Body of pancreas (tissue), 4 donors: ENCODE data around the gene LRIG1.

ENCODE experiments used
- POLR2A ChIP-seq, 3 donors: fragments of 450-650 bp; IDR thresholded peaks; one replicate each; pipeline ENCODE4 v1.6.1; 2016; ENCODE audit warnings: antibody characterized with exemption in 3 of 3, mild to moderate bottlenecking in 2 of 3
- TF ChIP-seq, protein P1 (sequence below), 7 experiments: fragments of 450-650 bp in 4 of 7; fragments of 200-600 bp in 3 of 7; sonication (generic) in 3 of 7; IDR thresholded peaks; one replicate each; pipeline ENCODE4 v1.5.1; 2016 to 2019; ENCODE audit warnings: antibody characterized with exemption in 7 of 7

- TF ChIP-seq, protein P1, sequence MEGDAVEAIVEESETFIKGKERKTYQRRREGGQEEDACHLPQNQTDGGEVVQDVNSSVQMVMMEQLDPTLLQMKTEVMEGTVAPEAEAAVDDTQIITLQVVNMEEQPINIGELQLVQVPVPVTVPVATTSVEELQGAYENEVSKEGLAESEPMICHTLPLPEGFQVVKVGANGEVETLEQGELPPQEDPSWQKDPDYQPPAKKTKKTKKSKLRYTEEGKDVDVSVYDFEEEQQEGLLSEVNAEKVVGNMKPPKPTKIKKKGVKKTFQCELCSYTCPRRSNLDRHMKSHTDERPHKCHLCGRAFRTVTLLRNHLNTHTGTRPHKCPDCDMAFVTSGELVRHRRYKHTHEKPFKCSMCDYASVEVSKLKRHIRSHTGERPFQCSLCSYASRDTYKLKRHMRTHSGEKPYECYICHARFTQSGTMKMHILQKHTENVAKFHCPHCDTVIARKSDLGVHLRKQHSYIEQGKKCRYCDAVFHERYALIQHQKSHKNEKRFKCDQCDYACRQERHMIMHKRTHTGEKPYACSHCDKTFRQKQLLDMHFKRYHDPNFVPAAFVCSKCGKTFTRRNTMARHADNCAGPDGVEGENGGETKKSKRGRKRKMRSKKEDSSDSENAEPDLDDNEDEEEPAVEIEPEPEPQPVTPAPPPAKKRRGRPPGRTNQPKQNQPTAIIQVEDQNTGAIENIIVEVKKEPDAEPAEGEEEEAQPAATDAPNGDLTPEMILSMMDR (IDR thresholded peaks at IDR 0.05): no peak
- TF ChIP-seq POLR2A (IDR thresholded peaks at IDR 0.05): no peak
These were observed 165.2 kb downstream of the LRIG1 start for GRCh38 chr3:66335671-66336070.
